H1 (cell line): Measurements from ENCODE around the gene MBLAC1. TPM values are rescaled to one million over a fixed set of nuclear protein-coding genes. Genes with fewer than 3 reads are reported as not detected.

Experiments used
- ATF3 ChIP-seq: IDR thresholded peaks from 2 replicates; pipeline ENCODE4 v1.6.1; 2011; ENCODE audit warnings: low read depth, mild to moderate bottlenecking, low read length; ENCODE audit not compliant: insufficient read depth
- RNF2 ChIP-seq: fragments of 200-900, 300-1000 bp; sonication (generic); IDR thresholded peaks from 2 replicates; pipeline ENCODE4 v1.7.1; 2016; ENCODE audit warnings: borderline replicate concordance, low read depth, mild to moderate bottlenecking, antibody characterized with exemption, low read length; ENCODE audit not compliant: poor library complexity, severe bottlenecking; ENCODE audit errors: missing control alignments
- SAP30 ChIP-seq: fragments of 300-600 bp; sonication (generic); IDR thresholded peaks from 2 replicates; pipeline ENCODE4 v1.7.1; 2012; ENCODE audit warnings: low read length, moderate library complexity, mild to moderate bottlenecking, inconsistent platforms; ENCODE audit not compliant: insufficient read depth, insufficient replicate concordance
- polyA plus RNA-seq, 7 experiments: library from polyadenylated mRNA; depleted of rRNA in 3 of 7; stranded (reverse) in 5 of 7; unstranded in 2 of 7; fragments of >200 nt in 5 of 7; fragments of 200-250 nt in 2 of 7; gene quantifications; 1 replicate in 5 of 7; 2 replicates in 1 of 7; 4 replicates in 1 of 7; pipeline versions ENCODE4 v1.2.1 to v1.2.3, GENCODE V29; 2011 to 2013; ENCODE audit warnings: missing spikeins in 2 of 7, mixed read lengths in 2 of 7
- total RNA-seq: library from RNA; stranded (reverse); fragmentation: NEBNext Ultra II Directional; extraction: Animal tissue kit (Norgen Biotek cat#: 25700); gene quantifications from 2 replicates; pipeline ENCODE4 v1.2.1, GENCODE V29; 2021

MBLAC1 gene
- total and polyA plus RNA-seq, 2 of the 8 experiments (the other 6 are each of a cell fraction or from before 2014, with no cell fraction given): 1.00 to 1.7 TPM

DNA sequence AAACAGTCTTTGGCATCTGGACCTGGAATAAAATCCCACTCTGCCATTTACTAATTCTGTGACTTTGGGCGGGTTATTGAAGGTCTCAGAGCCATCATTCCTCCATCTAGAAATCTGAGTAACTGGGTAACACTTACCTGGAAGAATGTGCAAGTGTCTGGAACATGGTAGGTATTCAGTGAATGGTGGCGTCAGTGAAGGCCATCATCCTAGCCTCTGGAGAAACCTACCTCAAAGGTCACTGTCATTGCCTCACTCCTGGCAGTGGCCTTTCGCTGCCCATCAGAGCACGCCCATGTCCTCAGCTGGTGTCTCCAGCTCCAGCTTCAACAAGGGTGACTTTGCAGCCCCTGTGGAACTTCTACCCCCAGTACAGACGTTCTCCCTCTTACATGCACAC lies 37.1 kb downstream of the MBLAC1 start (continued):
- TF ChIP-seq SAP30 (no peak), RNF2 (no peak), ATF3 (no peak)
